Left lung (tissue), 10 donors: ENCODE results near the gene NPAT. TPM values are rescaled to one million over a fixed set of nuclear protein-coding genes. Genes with fewer than 3 reads are reported as not detected.
A peak's percentile ranks its signal among the peaks of the same experiment; 100 is the strongest.

Experiments
- ATAC-seq: fragments of 200-7000 bp; cut with Tn5 transposase; one replicate; pipeline ENCODE4 v1.9.1; 2020; ENCODE audit warnings: moderate library complexity
- DNase-seq, 4 donors: peaks; one replicate each; pipeline ENCODE4 v3.0.0-alpha.2; 2013 to 2020
- H3K27ac ChIP-seq, 2 donors: fragments of 200-600 bp; sonication (generic) in 1 of 2; one replicate each; pipeline versions ENCODE4 v1.5.0 to v1.8.0; 2020 to 2021
- H3K27me3 ChIP-seq, 2 donors: fragments of 200-600 bp; sonication (generic) in 1 of 2; one replicate each; pipeline versions ENCODE4 v1.5.0 to v1.8.0; 2020 to 2021
- H3K36me3 ChIP-seq, 2 donors: fragments of 200-600 bp; sonication (generic) in 1 of 2; one replicate each; pipeline versions ENCODE4 v1.5.0 to v1.8.0; 2020 to 2021
- H3K4me1 ChIP-seq, 2 donors: fragments of 200-600 bp; one replicate each; pipeline ENCODE4 v1.8.0; 2021
- H3K4me3 ChIP-seq, 2 donors: fragments of 200-600 bp; sonication (generic) in 1 of 2; one replicate each; pipeline versions ENCODE4 v1.5.0 to v1.8.0; 2020 to 2021; ENCODE audit warnings: mild to moderate bottlenecking in 1 of 2
- H3K9me3 ChIP-seq, 2 donors: fragments of 200-600 bp; sonication (generic) in 1 of 2; one replicate each; pipeline versions ENCODE4 v1.5.0 to v1.8.0; 2020 to 2021
- CTCF ChIP-seq, 2 donors: fragments of 200-600 bp; sonication (generic) in 1 of 2; IDR thresholded peaks; one replicate each; pipeline versions ENCODE4 v1.5.0 to v1.8.0; 2021; ENCODE audit warnings: antibody characterized with exemption in 2 of 2
- intact Hi-C, 2 donors: fragments of 100-400 bp; cut with DNase I; formaldehyde crosslinking; loops; one replicate each; pipeline versions ENCODE4 v1.11.2 to v1.14.2; 2022
- polyA plus RNA-seq, 6 donors: library from polyadenylated mRNA; unstranded; fragments of 120-200 nt; gene quantifications; one replicate each; pipeline ENCODE4 v1.2.1, GENCODE V29; 2013; ENCODE audit not compliant: insufficient read length in 6 of 6
- total RNA-seq, 2 donors: library from RNA; stranded (reverse); fragmentation: NEBNext Ultra II Directional; extraction: Animal tissue kit (Norgen Biotek cat#: 25700); gene quantifications; one replicate each; pipeline ENCODE4 v1.2.1, GENCODE V29; 2021
- donor health status: DM: no; HTN: yes; CAD: no.
- donor health status: DM: no; HTN: no; CAD: no.

The NPAT gene
- total and polyA plus RNA-seq, 8 donors, result 13.6 to 22.5 (median 19.2) TPM

GRCh38 chr11:108197351-108197750 lies 25.1 kb downstream of the NPAT start:
- Histone ChIP-seq H3K4me1 (peaks cover 0 to 26% of the 10 kb centered on the region in 2 donors), H3K4me3 (no peak overlapping the region), H3K27me3 (no peaks in the 10 kb centered on the region), H3K27ac (no peak overlapping the region), H3K9me3 (no peaks in the 10 kb centered on the region), H3K36me3 (peaks cover 0 to 42% of the 10 kb centered on the region in 2 donors)
- intact Hi-C loops, result no loop called here
- ATAC-seq (no peak), DNase-seq (no peak)
- no peak for TF ChIP-seq CTCF (IDR thresholded peaks at IDR 0.05)

GRCh38 chr11:108196901-108197300 lies 25.5 kb downstream of the NPAT start:
- intact Hi-C loops, result no loop called here
- peaks cover 0 to 26% of the 10 kb centered on the region in 2 donors for H3K4me1 ChIP-seq
- TF ChIP-seq CTCF (IDR thresholded peaks at IDR 0.05), result no peak

GRCh38 chr11:108193725-108194124 lies 28.7 kb downstream of the NPAT start:
- DNase-seq (no peak), ATAC-seq (no peak)
- Histone ChIP-seq H3K4me1 (peaks cover 0 to 5% of the 10 kb centered on the region in 2 donors), H3K9me3 (no peaks in the 10 kb centered on the region), H3K36me3 (peaks cover 0 to 69% of the 10 kb centered on the region in 2 donors), H3K27ac (no peak overlapping the region), H3K27me3 (no peaks in the 10 kb centered on the region), H3K4me3 (no peak overlapping the region)
- no peak for TF ChIP-seq CTCF (IDR thresholded peaks at IDR 0.05)
- intact Hi-C loops, result no loop called here

More at GRCh38 chr11:108196901-108197300, 25.5 kb downstream of the NPAT start:
- Histone ChIP-seq H3K9me3 (no peaks in the 10 kb centered on the region), H3K36me3 (peaks cover 0 to 45% of the 10 kb centered on the region in 2 donors), H3K27ac (no peak overlapping the region), H3K27me3 (no peaks in the 10 kb centered on the region), H3K4me3 (no peak overlapping the region)
- ATAC-seq, result no peak
- no peak for DNase-seq

GRCh38 chr11:108177570-108177969 lies 44.9 kb downstream of the NPAT start:
- H3K27me3 ChIP-seq, result no peaks in the 10 kb centered on the region
- no peak overlapping the region for H3K4me3 ChIP-seq
- no peaks in the 10 kb centered on the region for H3K9me3 ChIP-seq
- no peak for DNase-seq
- peaks cover 0 to 64% of the 10 kb centered on the region in 2 donors for H3K36me3 ChIP-seq
- H3K4me1 ChIP-seq, result no peaks in the 10 kb centered on the region
- no peak overlapping the region for H3K27ac ChIP-seq
- no peak for TF ChIP-seq CTCF (IDR thresholded peaks at IDR 0.05)
- peak; percentile 25 for ATAC-seq
- intact Hi-C loops, result no loop called here

- Histone ChIP-seq H3K27me3 (no peaks in the 10 kb centered on the region), H3K9me3 (no peaks in the 10 kb centered on the region), H3K4me1 (no peaks in the 10 kb centered on the region), H3K36me3 (peaks cover 0 to 74% of the 10 kb centered on the region in 2 donors), H3K27ac (peak overlapping the region in 1 of 2 donors; percentile 48), H3K4me3 (no peak overlapping the region)
- no peak for ATAC-seq
- intact Hi-C loops, result no loop called here
- DNase-seq, result no peak
- TF ChIP-seq CTCF (IDR thresholded peaks at IDR 0.05), result no peak
These were observed 52.3 kb downstream of the NPAT start for GRCh38 chr11:108170184-108170583.
